ENCODE measurements around the gene CHRNA7.

DNA sequence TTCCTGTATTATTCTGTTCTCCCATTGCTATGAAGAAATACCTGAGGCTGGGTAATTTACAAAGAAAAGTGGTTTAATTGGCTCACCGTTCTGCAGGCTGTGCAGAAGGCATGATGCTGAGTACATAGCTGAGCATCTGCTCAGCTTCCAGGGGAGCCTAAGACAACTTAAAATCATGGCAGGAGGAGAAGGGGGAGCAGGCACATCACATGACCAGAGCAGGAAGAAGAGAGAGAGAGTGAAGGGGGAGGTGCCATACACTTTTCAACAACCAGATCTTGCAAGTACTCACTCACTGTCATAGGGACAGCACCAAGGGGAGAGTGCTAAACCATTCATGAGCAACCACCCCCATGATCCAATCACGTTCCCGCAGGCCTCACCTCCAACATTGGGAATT is 188.4 kb downstream of the CHRNA7 start:
- TF ChIP-seq, protein P1, sequence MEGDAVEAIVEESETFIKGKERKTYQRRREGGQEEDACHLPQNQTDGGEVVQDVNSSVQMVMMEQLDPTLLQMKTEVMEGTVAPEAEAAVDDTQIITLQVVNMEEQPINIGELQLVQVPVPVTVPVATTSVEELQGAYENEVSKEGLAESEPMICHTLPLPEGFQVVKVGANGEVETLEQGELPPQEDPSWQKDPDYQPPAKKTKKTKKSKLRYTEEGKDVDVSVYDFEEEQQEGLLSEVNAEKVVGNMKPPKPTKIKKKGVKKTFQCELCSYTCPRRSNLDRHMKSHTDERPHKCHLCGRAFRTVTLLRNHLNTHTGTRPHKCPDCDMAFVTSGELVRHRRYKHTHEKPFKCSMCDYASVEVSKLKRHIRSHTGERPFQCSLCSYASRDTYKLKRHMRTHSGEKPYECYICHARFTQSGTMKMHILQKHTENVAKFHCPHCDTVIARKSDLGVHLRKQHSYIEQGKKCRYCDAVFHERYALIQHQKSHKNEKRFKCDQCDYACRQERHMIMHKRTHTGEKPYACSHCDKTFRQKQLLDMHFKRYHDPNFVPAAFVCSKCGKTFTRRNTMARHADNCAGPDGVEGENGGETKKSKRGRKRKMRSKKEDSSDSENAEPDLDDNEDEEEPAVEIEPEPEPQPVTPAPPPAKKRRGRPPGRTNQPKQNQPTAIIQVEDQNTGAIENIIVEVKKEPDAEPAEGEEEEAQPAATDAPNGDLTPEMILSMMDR (IDR thresholded peaks at IDR 0.05): no peak
- TF ChIP-seq POLR2A (IDR thresholded peaks at IDR 0.05): no peak

All from breast epithelium (tissue), 3 donors.